Fibroblast of lung (primary cell): ENCODE measurements around the gene EFNA1. TPM values are rescaled to one million over a fixed set of nuclear protein-coding genes. Genes with fewer than 3 reads are reported as not detected.

ENCODE experiments used
- DNase-seq, 2 donors: peaks; one replicate each; pipeline versions ENCODE4 v3.0.0 to v3.0.0-alpha.2; 2010; ENCODE audit warnings: low read depth in 2 of 2
- H2AFZ ChIP-seq: 2 replicates; pipeline ENCODE4 v1.5.1; 2012; ENCODE audit warnings: low read length, control low read depth, inconsistent platforms
- H3K27ac ChIP-seq: 2 replicates; pipeline ENCODE4 v1.5.1; 2011; ENCODE audit warnings: low read length, control low read depth; ENCODE audit not compliant: insufficient read depth
- H3K27me3 ChIP-seq: 2 replicates; pipeline ENCODE4 v1.5.1; 2011; ENCODE audit warnings: mild to moderate bottlenecking, low read length; ENCODE audit not compliant: control insufficient read depth, insufficient read depth
- H3K36me3 ChIP-seq: 2 replicates; pipeline ENCODE4 v1.5.1; 2011; ENCODE audit warnings: low read length; ENCODE audit not compliant: control insufficient read depth, insufficient read depth
- H3K4me1 ChIP-seq: 2 replicates; pipeline ENCODE4 v1.5.1; 2011; ENCODE audit warnings: low read length; ENCODE audit not compliant: control insufficient read depth, insufficient read depth; ENCODE audit errors: extremely low read depth
- H3K4me2 ChIP-seq: 2 replicates; pipeline ENCODE4 v1.5.1; 2011; ENCODE audit warnings: low read length, control low read depth; ENCODE audit not compliant: insufficient read depth; ENCODE audit errors: extremely low read depth
- H3K4me3 ChIP-seq, 4 experiments: fragments of 200-600 bp in 1 of 4; sonication (generic) in 1 of 4; replicated peaks in 1 of 4; 2 replicates each; pipeline ENCODE4 v1.5.1; 2011 to 2016; ENCODE audit warnings: low read length in 4 of 4, low read depth in 3 of 4, mild to moderate bottlenecking in 3 of 4, control low read depth in 2 of 4, inconsistent platforms in 1 of 4, mixed read lengths in 1 of 4; ENCODE audit not compliant: insufficient read depth in 1 of 4; ENCODE audit errors: control extremely low read depth in 1 of 4
- H3K79me2 ChIP-seq: 2 replicates; pipeline ENCODE4 v1.5.1; 2012; ENCODE audit warnings: mild to moderate bottlenecking, low read length, inconsistent platforms; ENCODE audit not compliant: control insufficient read depth, insufficient read depth
- H3K9ac ChIP-seq: 2 replicates; pipeline ENCODE4 v1.5.1; 2011; ENCODE audit warnings: mild to moderate bottlenecking, low read length, control low read depth; ENCODE audit not compliant: insufficient read depth
- H3K9me3 ChIP-seq: 2 replicates; pipeline ENCODE4 v1.5.1; 2012; ENCODE audit warnings: low read depth, low read length; ENCODE audit not compliant: control insufficient read depth, insufficient read depth
- H4K20me1 ChIP-seq: 2 replicates; pipeline ENCODE4 v1.5.1; 2011; ENCODE audit warnings: low read length; ENCODE audit not compliant: control insufficient read depth, insufficient read depth; ENCODE audit errors: extremely low read depth
- EZH2 ChIP-seq: IDR thresholded peaks from 2 replicates; pipeline ENCODE4 v1.5.1; 2012; ENCODE audit warnings: low read length, control low read depth, mild to moderate bottlenecking; ENCODE audit errors: missing control alignments
- polyA plus RNA-seq, 2 donors: library from polyadenylated mRNA; depleted of rRNA in 1 of 2; stranded (reverse) in 1 of 2; unstranded in 1 of 2; fragments of >200 nt; gene quantifications; 2 replicates each; pipeline ENCODE4 v1.2.1, GENCODE V29; 2011 to 2012; ENCODE audit warnings: missing spikeins in 1 of 2
- total RNA-seq: library from RNA; depleted of rRNA; stranded (reverse); fragments of >200 nt; gene quantifications from 2 replicates; pipeline ENCODE4 v1.2.1, GENCODE V29; 2014
- TF ChIP-seq, protein P1 (sequence below), 2 donors: IDR thresholded peaks in 1 of 2; conservative IDR thresholded peaks in 1 of 2; 1 replicate in 1 of 2; 2 replicates in 1 of 2; pipeline ENCODE4 v1.5.1; 2011 to 2012; ENCODE audit warnings: low read length in 2 of 2, control low read depth in 1 of 2, inconsistent platforms in 1 of 2, low read depth in 1 of 2, mild to moderate bottlenecking in 1 of 2

The EFNA1 gene
- total and polyA plus RNA-seq, 2 donors (not counting 1 experiment from before 2014, with no cell fraction given), result 0.07 TPM; not detected in 1

DNA sequence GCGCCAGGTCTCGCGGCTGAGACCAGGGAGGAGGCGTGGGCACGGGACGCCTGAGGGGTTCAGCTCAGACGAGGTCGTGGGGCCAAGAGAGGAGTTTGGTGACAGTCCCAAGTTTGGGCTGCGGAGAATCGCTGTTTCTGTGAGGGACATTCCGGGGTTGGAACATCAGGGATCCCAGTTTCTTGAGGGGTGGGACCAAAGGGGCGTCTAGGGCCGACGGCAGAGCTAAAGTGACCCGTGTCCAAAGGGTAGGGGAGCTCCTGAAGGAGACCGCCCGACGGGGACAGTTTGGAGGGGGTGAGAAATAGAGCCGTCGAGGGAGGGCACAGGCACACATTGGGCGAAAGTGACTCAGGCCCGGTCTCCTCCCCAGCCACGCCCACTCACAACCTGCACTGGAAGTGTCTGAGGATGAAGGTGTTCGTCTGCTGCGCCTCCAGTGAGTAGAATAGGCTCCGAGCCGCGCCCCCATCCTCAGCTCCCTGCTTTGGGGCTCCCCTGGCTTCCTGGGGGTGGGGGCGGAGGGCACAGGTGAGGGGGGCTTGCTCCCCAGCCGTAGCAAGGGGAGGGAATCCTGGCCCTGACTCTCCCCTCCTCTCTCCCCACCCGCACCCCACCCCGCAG lies 42.1 kb upstream of the EFNA1 start:
- Histone ChIP-seq H3K27ac (peak overlapping the region; percentile 37), H3K9ac (peak overlapping the region; percentile 20)
- peak in 1 of 2 donors; percentile 33 for DNase-seq

DNA sequence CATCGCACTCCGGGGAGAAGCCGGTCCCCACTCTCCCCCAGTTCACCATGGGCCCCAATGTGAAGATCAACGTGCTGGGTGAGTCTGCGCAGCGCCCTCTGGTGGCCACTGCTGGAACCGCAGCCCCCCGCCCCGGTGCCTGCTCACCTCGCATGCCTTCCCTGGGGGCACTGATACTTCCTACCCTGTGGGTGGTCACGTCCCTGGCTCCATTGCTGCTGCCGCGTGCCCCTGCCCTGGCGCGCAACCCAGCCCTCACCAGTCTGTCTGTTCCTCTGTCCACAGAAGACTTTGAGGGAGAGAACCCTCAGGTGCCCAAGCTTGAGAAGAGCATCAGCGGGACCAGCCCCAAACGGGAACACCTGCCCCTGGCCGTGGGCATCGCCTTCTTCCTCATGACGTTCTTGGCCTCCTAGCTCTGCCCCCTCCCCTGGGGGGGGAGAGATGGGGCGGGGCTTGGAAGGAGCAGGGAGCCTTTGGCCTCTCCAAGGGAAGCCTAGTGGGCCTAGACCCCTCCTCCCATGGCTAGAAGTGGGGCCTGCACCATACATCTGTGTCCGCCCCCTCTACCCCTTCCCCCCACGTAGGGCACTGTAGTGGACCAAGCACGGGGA lies 41.4 kb upstream of the EFNA1 start:
- Histone ChIP-seq H3K9ac (no peak overlapping the region), H3K9me3 (no peaks in the 10 kb centered on the region), H3K27ac (no peak overlapping the region), H3K27me3 (peaks cover 28% of the 10 kb centered on the region), H3K4me2 (no peak overlapping the region), H3K4me3 (no peak overlapping the region), H3K36me3 (no peaks in the 10 kb centered on the region), H4K20me1 (no peaks in the 10 kb centered on the region), H2AFZ (no peak overlapping the region), H3K79me2 (no peaks in the 10 kb centered on the region), H3K4me1 (peaks cover 9% of the 10 kb centered on the region)
- peak in 1 of 2 donors; percentile 38 for DNase-seq
- TF ChIP-seq EZH2, result no peak
- TF ChIP-seq, protein P1, sequence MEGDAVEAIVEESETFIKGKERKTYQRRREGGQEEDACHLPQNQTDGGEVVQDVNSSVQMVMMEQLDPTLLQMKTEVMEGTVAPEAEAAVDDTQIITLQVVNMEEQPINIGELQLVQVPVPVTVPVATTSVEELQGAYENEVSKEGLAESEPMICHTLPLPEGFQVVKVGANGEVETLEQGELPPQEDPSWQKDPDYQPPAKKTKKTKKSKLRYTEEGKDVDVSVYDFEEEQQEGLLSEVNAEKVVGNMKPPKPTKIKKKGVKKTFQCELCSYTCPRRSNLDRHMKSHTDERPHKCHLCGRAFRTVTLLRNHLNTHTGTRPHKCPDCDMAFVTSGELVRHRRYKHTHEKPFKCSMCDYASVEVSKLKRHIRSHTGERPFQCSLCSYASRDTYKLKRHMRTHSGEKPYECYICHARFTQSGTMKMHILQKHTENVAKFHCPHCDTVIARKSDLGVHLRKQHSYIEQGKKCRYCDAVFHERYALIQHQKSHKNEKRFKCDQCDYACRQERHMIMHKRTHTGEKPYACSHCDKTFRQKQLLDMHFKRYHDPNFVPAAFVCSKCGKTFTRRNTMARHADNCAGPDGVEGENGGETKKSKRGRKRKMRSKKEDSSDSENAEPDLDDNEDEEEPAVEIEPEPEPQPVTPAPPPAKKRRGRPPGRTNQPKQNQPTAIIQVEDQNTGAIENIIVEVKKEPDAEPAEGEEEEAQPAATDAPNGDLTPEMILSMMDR (conservative IDR thresholded peaks at IDR 0.05 in 1 of 2, IDR thresholded peaks at IDR 0.05 in 1 of 2; ENCODE audit: low read depth in 1 of 2, low read length in 2 of 2), result peak; percentile 71 to 90

More for the DNA sequence above, 42.1 kb upstream of the EFNA1 start:
- H3K36me3 ChIP-seq, result no peaks in the 10 kb centered on the region
- H3K79me2 ChIP-seq, result no peaks in the 10 kb centered on the region
- H3K4me2 ChIP-seq, result peak overlapping the region; percentile 83
- H3K27me3 ChIP-seq, result peaks cover 34% of the 10 kb centered on the region
- no peaks in the 10 kb centered on the region for H4K20me1 ChIP-seq
- no peak for TF ChIP-seq EZH2
- TF ChIP-seq, protein P1 (conservative IDR thresholded peaks at IDR 0.05 in 1 of 2, IDR thresholded peaks at IDR 0.05 in 1 of 2; ENCODE audit: low read depth in 1 of 2, low read length in 2 of 2), result no peak
- peaks cover 9% of the 10 kb centered on the region for H3K4me1 ChIP-seq
- H2AFZ ChIP-seq, result peak overlapping the region; percentile 23
- H3K9me3 ChIP-seq, result no peaks in the 10 kb centered on the region
- H3K4me3 ChIP-seq, result peak overlapping the region; percentile 67 to 86 (median 74)

DNA sequence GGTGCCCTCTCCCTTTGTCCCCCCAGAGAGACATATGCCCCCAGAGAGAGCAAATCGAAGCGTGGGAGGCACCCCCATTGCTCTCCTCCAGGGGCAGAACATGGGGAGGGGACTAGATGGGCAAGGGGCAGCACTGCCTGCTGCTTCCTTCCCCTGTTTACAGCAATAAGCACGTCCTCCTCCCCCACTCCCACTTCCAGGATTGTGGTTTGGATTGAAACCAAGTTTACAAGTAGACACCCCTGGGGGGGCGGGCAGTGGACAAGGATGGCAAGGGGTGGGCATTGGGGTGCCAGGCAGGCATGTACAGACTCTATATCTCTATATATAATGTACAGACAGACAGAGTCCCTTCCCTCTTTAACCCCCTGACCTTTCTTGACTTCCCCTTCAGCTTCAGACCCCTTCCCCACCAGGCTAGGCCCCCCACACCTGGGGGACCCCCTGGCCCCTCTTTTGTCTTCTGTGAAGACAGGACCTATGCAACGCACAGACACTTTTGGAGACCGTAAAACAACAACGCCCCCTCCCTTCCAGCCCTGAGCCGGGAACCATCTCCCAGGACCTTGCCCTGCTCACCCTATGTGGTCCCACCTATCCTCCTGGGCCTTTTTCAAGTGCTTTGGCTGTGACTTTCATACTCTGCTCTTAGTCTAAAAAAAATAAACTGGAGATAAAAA lies 40.7 kb upstream of the EFNA1 start:
- Histone ChIP-seq H3K27me3 (peaks cover 20% of the 10 kb centered on the region), H3K4me3 (no peak overlapping the region), H3K27ac (no peak overlapping the region), H3K36me3 (no peaks in the 10 kb centered on the region), H3K79me2 (no peaks in the 10 kb centered on the region), H2AFZ (no peak overlapping the region), H3K4me1 (peaks cover 9% of the 10 kb centered on the region), H3K4me2 (no peak overlapping the region), H3K9me3 (no peaks in the 10 kb centered on the region), H4K20me1 (peaks cover 1% of the 10 kb centered on the region), H3K9ac (no peak overlapping the region)
- no peak for TF ChIP-seq EZH2
- TF ChIP-seq, protein P1 (conservative IDR thresholded peaks at IDR 0.05 in 1 of 2, IDR thresholded peaks at IDR 0.05 in 1 of 2; ENCODE audit: low read depth in 1 of 2, low read length in 2 of 2), result peak in 1 of 2 donors; percentile 8
- DNase-seq, result no peak
